HT1080 (cell line): ENCODE results near the gene RANBP3L. TPM values are rescaled to one million over a fixed set of nuclear protein-coding genes. Genes with fewer than 3 reads are reported as not detected.
"Not testable (repeated sequence)": the region's sequence is repeated elsewhere in the genome, so short reads cannot be mapped to it uniquely, and the experiment has no call there.

ENCODE experiments used
- DNase-seq: peaks from one replicate; pipeline ENCODE4 v3.0.0-alpha.2; 2015; ENCODE audit warnings: low read depth
- total RNA-seq: library from RNA; depleted of rRNA; stranded (reverse); fragments of >200 nt; shearing (Covaris generic); gene quantifications from 2 replicates; pipeline ENCODE4 v1.2.3, GENCODE V29; 2014; rRNA removed

RANBP3L gene
- total RNA-seq, 1 experiment from 2014 or later: 0.18 TPM

GRCh38 chr5:36214436-36214835, 87.3 kb downstream of the RANBP3L start:
- DNase-seq: no peak

- no peak for DNase-seq
Observed at GRCh38 chr5:36209664-36210063, 92.0 kb downstream of the RANBP3L start.

GRCh38 chr5:36208786-36209185, 92.9 kb downstream of the RANBP3L start:
- DNase-seq: no peak

GRCh38 chr5:36206913-36207312, 94.8 kb downstream of the RANBP3L start:
- DNase-seq: no peak

GRCh38 chr5:36205329-36205728, 96.4 kb downstream of the RANBP3L start:
- DNase-seq: no peak

GRCh38 chr5:36202521-36202961, 99.2 kb downstream of the RANBP3L start:
- DNase-seq: peak; percentile 36

GRCh38 chr5:36200513-36200912, 101.2 kb downstream of the RANBP3L start:
- DNase-seq: peak; percentile 60

GRCh38 chr5:36199620-36200019, 102.1 kb downstream of the RANBP3L start:
- DNase-seq: no peak

GRCh38 chr5:36198783-36199182, 102.9 kb downstream of the RANBP3L start:
- DNase-seq: not testable (repeated sequence)

Other genes with a start within 250 kb of the RANBP3L start
- not detected in 2 replicates for gene UGT3A2, start 235.0 kb downstream of the RANBP3L start, total RNA-seq
- gene LMBRD2, start 150.0 kb downstream of the RANBP3L start, total RNA-seq: 3.9 and 8.0 TPM in 2 replicates
- gene SKP2, start 149.8 kb downstream of the RANBP3L start, total RNA-seq: 80.6 and 84.1 TPM in 2 replicates
- 23.5 and 28.4 TPM in 2 replicates for gene NADK2, start 60.0 kb downstream of the RANBP3L start, total RNA-seq